HCT116 (cell line): ENCODE results near the gene PLAGL2. TPM values are rescaled to one million over a fixed set of nuclear protein-coding genes. Genes with fewer than 3 reads are reported as not detected.

Source experiments
- ATAC-seq: fragments of 200-7000 bp; cut with Tn5 transposase; 2 replicates; pipeline ENCODE4 v1.9.1; 2020; ENCODE audit warnings: mild to moderate bottlenecking, moderate library complexity
- BruUV-seq: library from RNA; stranded (reverse); fragments of 400-500 nt; replicated peaks from 2 replicates; lab custom pipeline; 2021; lab: Mats Ljungman, UMichigan
- CTCF ChIA-PET: fragments of 300-600 bp; sonication (Branson Sonifier 250); formaldehyde crosslinking; loops from one replicate; lab custom pipeline; 2021; ENCODE audit warnings: antibody characterized with exemption; lab: Charles Lee
- POLR2A ChIA-PET: fragments of 300-600, 350-600 bp; sonication (Branson Sonifier 250); formaldehyde crosslinking; loops from one replicate; lab custom pipeline; 2021; ENCODE audit warnings: antibody characterized with exemption; lab: Charles Lee
- RAD21 ChIA-PET, 2 experiments: fragments of 300-600 bp; sonication (Branson Sonifier 250); formaldehyde crosslinking; loops; one replicate each; lab custom pipeline; 2023; ENCODE audit warnings: low total read pairs in 2 of 2; ENCODE audit not compliant: uncharacterized antibody in 2 of 2, unreplicated experiment in 2 of 2, low non-redundant PET in 1 of 2; lab: Charles Lee
- DNase-seq: peaks from one replicate; pipeline ENCODE4 v3.0.0-alpha.2; 2010; ENCODE audit warnings: low read depth, low spot score
- H2AFZ ChIP-seq: fragments of 200-600 bp; shearing (Covaris generic), sonication (generic); 2 replicates; pipeline ENCODE4 v1.6.1; 2017; ENCODE audit warnings: low read depth, mixed run types, mixed read lengths, antibody characterized with exemption, low read length; ENCODE audit not compliant: poor library complexity, severe bottlenecking
- H3K27ac ChIP-seq: 2 replicates; pipeline ENCODE4 v1.5.1; 2012; ENCODE audit warnings: low read depth, low read length
- H3K27me3 ChIP-seq: fragments of 200-600 bp; sonication (generic); 2 replicates; pipeline ENCODE4 v1.6.1; 2016; ENCODE audit warnings: mixed run types, low read length, mixed read lengths; ENCODE audit not compliant: insufficient read depth
- H3K36me3 ChIP-seq, 2 experiments: fragments of 200-500 bp in 1 of 2; fragments of 200-600 bp in 1 of 2; sonication (Bioruptor generic) in 1 of 2; sonication (generic) in 1 of 2; 2 replicates each; pipeline versions ENCODE4 v1.5.1 to v1.6.1; 2014 to 2016; ENCODE audit warnings: low read length in 2 of 2, inconsistent platforms in 1 of 2, mixed read lengths in 1 of 2, mixed run types in 1 of 2; ENCODE audit not compliant: insufficient read depth in 2 of 2, control insufficient read depth in 1 of 2
- H3K4me1 ChIP-seq, 2 experiments: fragments of 200-600 bp in 1 of 2; sonication (generic) in 1 of 2; 2 replicates each; pipeline versions ENCODE4 v1.5.1 to v1.6.1; 2012 to 2017; ENCODE audit warnings: low read length in 2 of 2, inconsistent platforms in 1 of 2, mild to moderate bottlenecking in 1 of 2, mixed read lengths in 1 of 2, mixed run types in 1 of 2, moderate library complexity in 1 of 2; ENCODE audit not compliant: insufficient read depth in 2 of 2, control insufficient read depth in 1 of 2
- H3K4me2 ChIP-seq: fragments of 200-600 bp; sonication (generic); 2 replicates; pipeline ENCODE4 v1.6.1; 2017; ENCODE audit warnings: mixed run types, low read length, mixed read lengths
- H3K4me3 ChIP-seq, 2 experiments: fragments of 200-600 bp in 1 of 2; sonication (generic) in 1 of 2; replicated peaks in 1 of 2; 2 replicates each; pipeline ENCODE4 v1.5.1; 2011 to 2016; ENCODE audit warnings: low read length in 2 of 2, control low read depth in 1 of 2, low read depth in 1 of 2, mild to moderate bottlenecking in 1 of 2, mixed read lengths in 1 of 2, mixed run types in 1 of 2
- H3K79me2 ChIP-seq: fragments of 200-600 bp; sonication (generic); 2 replicates; pipeline ENCODE4 v1.6.1; 2017; ENCODE audit warnings: mild to moderate bottlenecking, mixed run types, low read length, moderate library complexity, mixed read lengths; ENCODE audit not compliant: insufficient read depth
- H3K9ac ChIP-seq: fragments of 200-600 bp; sonication (generic); 2 replicates; pipeline ENCODE4 v1.6.1; 2016; ENCODE audit warnings: low read length, mixed read lengths
- H3K9me2 ChIP-seq: fragments of 200-600 bp; sonication (generic), shearing (Covaris generic); 2 replicates; pipeline ENCODE4 v1.6.1; 2017; ENCODE audit warnings: mixed run types, mild to moderate bottlenecking, moderate library complexity; ENCODE audit not compliant: insufficient read depth
- H3K9me3 ChIP-seq, 2 experiments: fragments of 200-500 bp in 1 of 2; fragments of 200-600 bp in 1 of 2; sonication (Bioruptor generic) in 1 of 2; sonication (generic) in 1 of 2; 2 replicates each; pipeline ENCODE4 v1.6.1; 2014 to 2017; ENCODE audit warnings: low read length in 2 of 2, mixed read lengths in 2 of 2, inconsistent platforms in 1 of 2, low read depth in 1 of 2, mild to moderate bottlenecking in 1 of 2, mixed run types in 1 of 2, moderate library complexity in 1 of 2; ENCODE audit not compliant: control insufficient read depth in 1 of 2, insufficient read depth in 1 of 2
- H4K20me1 ChIP-seq: fragments of 200-600 bp; sonication (generic), shearing (Covaris generic); 2 replicates; pipeline ENCODE4 v1.6.1; 2017; ENCODE audit warnings: mixed run types, mild to moderate bottlenecking, moderate library complexity; ENCODE audit not compliant: insufficient read depth
- CBX3 ChIP-seq: IDR thresholded peaks from 2 replicates; pipeline ENCODE4 v1.6.1; 2012; ENCODE audit warnings: low read depth
- CEBPB ChIP-seq: IDR thresholded peaks from 2 replicates; pipeline ENCODE4 v1.6.1; 2012; ENCODE audit warnings: low read depth
- EGR1 ChIP-seq: IDR thresholded peaks from 2 replicates; pipeline ENCODE4 v1.6.1; 2012; ENCODE audit warnings: low read depth
- ELF1 ChIP-seq: IDR thresholded peaks from 2 replicates; pipeline ENCODE4 v1.6.1; 2012; ENCODE audit warnings: low read depth, borderline replicate concordance
- EZH2 ChIP-seq: fragments of 200-600 bp; sonication (generic); IDR thresholded peaks from 2 replicates; pipeline ENCODE4 v1.6.1; 2017; ENCODE audit warnings: antibody characterized with exemption, mixed run types
- EZH2phosphoT487 ChIP-seq: fragments of 200-600 bp; IDR thresholded peaks from 2 replicates; pipeline ENCODE4 v1.6.1; 2018; ENCODE audit warnings: antibody characterized with exemption, borderline replicate concordance
- FOSL1 ChIP-seq: IDR thresholded peaks from 2 replicates; pipeline ENCODE4 v1.6.1; 2012; ENCODE audit warnings: low read depth
- JUND ChIP-seq: IDR thresholded peaks from 2 replicates; pipeline ENCODE4 v1.6.1; 2012
- POLR2A ChIP-seq: IDR thresholded peaks from 2 replicates; pipeline ENCODE4 v1.7.0; 2011; ENCODE audit warnings: borderline replicate concordance; ENCODE audit not compliant: insufficient read depth, insufficient read length; ENCODE audit errors: extremely low read depth
- POLR2AphosphoS5 ChIP-seq: IDR thresholded peaks from 2 replicates; pipeline ENCODE4 v1.6.1; 2011; ENCODE audit warnings: mild to moderate bottlenecking, low read depth, low read length, moderate library complexity
- RAD21 ChIP-seq: IDR thresholded peaks from 2 replicates; pipeline ENCODE4 v1.6.1; 2012; ENCODE audit warnings: low read depth, mild to moderate bottlenecking
- SP1 ChIP-seq: IDR thresholded peaks from 2 replicates; pipeline ENCODE4 v1.6.1; 2012; ENCODE audit warnings: low read depth
- SRF ChIP-seq: IDR thresholded peaks from 2 replicates; pipeline ENCODE4 v1.6.1; 2012; ENCODE audit warnings: low read depth
- TCF7L2 ChIP-seq: IDR thresholded peaks from 2 replicates; pipeline ENCODE4 v1.7.0; 2011; ENCODE audit warnings: borderline replicate concordance, inconsistent platforms; ENCODE audit not compliant: insufficient read depth, insufficient read length; ENCODE audit errors: extremely low read depth
- YY1 ChIP-seq: IDR thresholded peaks from 2 replicates; pipeline ENCODE4 v1.6.1; 2011; ENCODE audit warnings: low read length, low read depth, moderate library complexity, mild to moderate bottlenecking; ENCODE audit not compliant: insufficient replicate concordance; ENCODE audit errors: extremely low read depth
- ZBTB33 ChIP-seq: IDR thresholded peaks from 2 replicates; pipeline ENCODE4 v1.6.1; 2011; ENCODE audit warnings: mild to moderate bottlenecking, low read length, moderate library complexity; ENCODE audit not compliant: insufficient replicate concordance; ENCODE audit errors: extremely low read depth
- ZNF274 ChIP-seq: fragments of 200-500 bp; sonication (Bioruptor generic); IDR thresholded peaks from 2 replicates; pipeline ENCODE4 v1.6.1; 2014; ENCODE audit warnings: mild to moderate bottlenecking, low read depth, low read length, inconsistent platforms
- intact Hi-C: fragments of 100-400 bp; cut with micrococcal nuclease; formaldehyde crosslinking; loops from 2 replicates; pipeline ENCODE4 v1.10.0; 2022
- total RNA-seq: library from RNA; stranded (reverse); gene quantifications from one replicate; pipeline ENCODE4 v1.2.1, GENCODE V29; 2021; ENCODE audit not compliant: unreplicated experiment
- TF ChIP-seq, protein P1 (sequence below): IDR thresholded peaks from 2 replicates; pipeline ENCODE4 v1.6.1; 2012

Gene PLAGL2
- total RNA-seq, 1 experiment from 2014 or later = 18.3 TPM

GRCh38 chr20:32183947-32184635 lies 23.5 kb downstream of the PLAGL2 start:
- H3K9me2 ChIP-seq = no peaks in the 10 kb centered on the region
- no peak overlapping the region for H2AFZ ChIP-seq
- H3K4me2 ChIP-seq = no peak overlapping the region
- no peaks in the 10 kb centered on the region for H3K27me3 ChIP-seq
- no peak for DNase-seq
- H3K4me1 ChIP-seq = no peaks in the 10 kb centered on the region
- no peak for TF ChIP-seq POLR2AphosphoS5
- no peak for TF ChIP-seq SRF
- TF ChIP-seq ELF1 = no peak
- TF ChIP-seq TCF7L2 = no peak
- no peak for TF ChIP-seq ZBTB33
- TF ChIP-seq ZNF274 = no peak
- no peak for TF ChIP-seq POLR2A
- no peak for TF ChIP-seq EGR1
- no peak for TF ChIP-seq SP1
- TF ChIP-seq YY1 = no peak
- no peak for TF ChIP-seq RAD21
- no peak for TF ChIP-seq FOSL1
- TF ChIP-seq EZH2phosphoT487 = no peak
- TF ChIP-seq CBX3 = no peak
- no peak for TF ChIP-seq EZH2
- TF ChIP-seq, protein P1, sequence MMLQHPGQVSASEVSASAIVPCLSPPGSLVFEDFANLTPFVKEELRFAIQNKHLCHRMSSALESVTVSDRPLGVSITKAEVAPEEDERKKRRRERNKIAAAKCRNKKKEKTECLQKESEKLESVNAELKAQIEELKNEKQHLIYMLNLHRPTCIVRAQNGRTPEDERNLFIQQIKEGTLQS = no peak
- no peak for TF ChIP-seq JUND
- TF ChIP-seq CEBPB = no peak
- no peaks in the 10 kb centered on the region for H4K20me1 ChIP-seq
- H3K4me3 ChIP-seq = no peak overlapping the region
- no peak overlapping the region for H3K9ac ChIP-seq
- ATAC-seq = no peak
- H3K27ac ChIP-seq = no peak overlapping the region
- no peaks in the 10 kb centered on the region for H3K36me3 ChIP-seq
- H3K9me3 ChIP-seq = no peaks in the 10 kb centered on the region
- intact Hi-C loops = no loop called here
- ChIA-PET RAD21 (no interaction called here), POLR2A (interaction anchor here (1.4 kb wide), 1 partner anchor 49 kb away, joined by 3 read pairs; no protein-coding TSS in a partner anchor), CTCF (no interaction called here)
- BruUV-seq = no TSS peak
- H3K79me2 ChIP-seq = no peaks in the 10 kb centered on the region
